GM12878 (cell line): ENCODE results near the gene OR5J2. TPM values are rescaled to one million over a fixed set of nuclear protein-coding genes. Genes with fewer than 3 reads are reported as not detected.

Source experiments
- ATAC-seq: fragments of 200-7000 bp; cut with Tn5 transposase; 3 replicates; pipeline ENCODE4 v1.9.1; 2020; ENCODE audit warnings: mild to moderate bottlenecking, moderate library complexity
- BruUV-seq: library from RNA; stranded (reverse); fragments of 400-500 nt; replicated peaks from 2 replicates; lab custom pipeline; 2021; lab: Mats Ljungman, UMichigan
- CTCF ChIA-PET: fragments of 300-600 bp; sonication (Branson Sonifier 250); formaldehyde crosslinking; extraction: SDS; loops from one replicate; lab custom pipeline; 2021; ENCODE audit warnings: inconsistent platforms; lab: Yijun Ruan, JAX
- POLR2A ChIA-PET: fragments of 350-600 bp; formaldehyde crosslinking; extraction: SDS; loops from one replicate; lab custom pipeline; 2021; ENCODE audit warnings: inconsistent platforms; lab: Charles Lee
- RAD21 ChIA-PET: fragments of 300-600 bp; sonication (Branson Sonifier 250); formaldehyde crosslinking; loops from one replicate; lab custom pipeline; 2023; ENCODE audit warnings: antibody characterized with exemption; ENCODE audit not compliant: unreplicated experiment; lab: Charles Lee
- SMC1A ChIA-PET: fragments of 300-600 bp; sonication (Branson Sonifier 250); formaldehyde crosslinking; loops from one replicate; lab custom pipeline; 2023; ENCODE audit not compliant: unreplicated experiment, uncharacterized antibody; lab: Charles Lee
- DNase-seq: peaks from one replicate; pipeline ENCODE4 v3.0.0-alpha.2; 2011; ENCODE audit warnings: low read depth, low spot score
- FAIRE-seq: peaks from 3 replicates; lab custom pipeline; 2011; peaks lifted over from hg19 to GRCh38; lab: Jason Lieb, UNC
- H2AFZ ChIP-seq: 2 replicates; pipeline ENCODE4 v1.6.0; 2011; ENCODE audit warnings: low read depth, low read length, control low read depth; ENCODE audit not compliant: control insufficient read depth
- H3K27ac ChIP-seq: 2 replicates; pipeline ENCODE4 v1.5.1; 2011; ENCODE audit warnings: control low read depth; ENCODE audit not compliant: control insufficient read depth, insufficient read depth
- H3K27me3 ChIP-seq, 2 experiments: replicated peaks in 1 of 2; 2 replicates each; pipeline versions ENCODE4 v1.6.0 to v1.6.1; 2011; ENCODE audit warnings: low read length in 1 of 2; ENCODE audit not compliant: control insufficient read depth in 2 of 2, insufficient read depth in 2 of 2
- H3K36me3 ChIP-seq, 2 experiments: 2 replicates each; pipeline ENCODE4 v1.5.1; 2011; ENCODE audit warnings: low read length in 1 of 2; ENCODE audit not compliant: control insufficient read depth in 2 of 2, insufficient read depth in 2 of 2
- H3K4me1 ChIP-seq: 2 replicates; pipeline ENCODE4 v1.6.1; 2011; ENCODE audit warnings: mild to moderate bottlenecking, low read length, moderate library complexity, mixed read lengths; ENCODE audit not compliant: control insufficient read depth, insufficient read depth
- H3K4me2 ChIP-seq: 2 replicates; pipeline ENCODE4 v1.6.0; 2011; ENCODE audit warnings: control low read depth; ENCODE audit not compliant: control insufficient read depth, insufficient read depth
- H3K4me3 ChIP-seq: fragments of 200-600 bp; sonication (generic); 2 replicates; pipeline ENCODE4 v1.5.1; 2016
- H3K79me2 ChIP-seq: 2 replicates; pipeline ENCODE4 v1.6.0; 2011; ENCODE audit warnings: low read length; ENCODE audit not compliant: control insufficient read depth, insufficient read depth
- H3K9ac ChIP-seq: 2 replicates; pipeline ENCODE4 v1.8.0; 2011; ENCODE audit warnings: low read length, control low read depth, mixed read lengths; ENCODE audit not compliant: control insufficient read depth, insufficient read depth
- H3K9me3 ChIP-seq: replicated peaks from 3 replicates; pipeline ENCODE4 v1.5.1; 2011; ENCODE audit warnings: mild to moderate bottlenecking, low read length; ENCODE audit not compliant: control insufficient read depth, insufficient read depth
- H4K20me1 ChIP-seq: 2 replicates; pipeline ENCODE4 v1.6.0; 2011; ENCODE audit not compliant: control insufficient read depth, insufficient read depth
- BCL11A ChIP-seq: IDR thresholded peaks from 2 replicates; pipeline ENCODE4 v1.6.1; 2011; ENCODE audit warnings: low read depth, low read length
- BRCA1 ChIP-seq: IDR thresholded peaks from 2 replicates; pipeline ENCODE4 v1.6.1; 2011; ENCODE audit warnings: low read depth, low read length, improper control_type of control experiment
- FOS ChIP-seq: IDR thresholded peaks from 3 replicates; pipeline ENCODE4 v1.6.1; 2011; ENCODE audit warnings: borderline replicate concordance; ENCODE audit not compliant: insufficient read length; ENCODE audit errors: extremely low read depth
- JUNB ChIP-seq: IDR thresholded peaks from 2 replicates; pipeline ENCODE4 v1.6.1; 2016; ENCODE audit warnings: antibody characterized with exemption, mild to moderate bottlenecking
- LARP7 ChIP-seq: fragments of 450-650 bp; IDR thresholded peaks from 2 replicates; pipeline ENCODE4 v1.6.1; 2017; ENCODE audit warnings: mild to moderate bottlenecking
- MYC ChIP-seq: IDR thresholded peaks from 2 replicates; pipeline ENCODE4 v1.6.1; 2011; ENCODE audit warnings: mild to moderate bottlenecking, low read length, moderate library complexity, inconsistent platforms; ENCODE audit not compliant: insufficient read depth, insufficient replicate concordance, insufficient read length, severe bottlenecking
- NFYA ChIP-seq: IDR thresholded peaks from 2 replicates; pipeline ENCODE4 v1.6.1; 2011; ENCODE audit warnings: low read depth, mild to moderate bottlenecking, low read length, improper control_type of control experiment, borderline replicate concordance
- NR2C1 ChIP-seq: fragments of 450-650 bp; IDR thresholded peaks from 2 replicates; pipeline ENCODE4 v1.6.1; 2017; ENCODE audit warnings: antibody characterized with exemption, mild to moderate bottlenecking, moderate library complexity
- NR2F1 ChIP-seq: fragments of 450-650 bp; conservative IDR thresholded peaks from 2 replicates; pipeline ENCODE4 v1.6.1; 2017; ENCODE audit warnings: mild to moderate bottlenecking
- PML ChIP-seq: IDR thresholded peaks from 2 replicates; pipeline ENCODE4 v1.6.1; 2012; ENCODE audit warnings: low read length, inconsistent platforms
- SMAD1 ChIP-seq: fragments of 450-650 bp; IDR thresholded peaks from 2 replicates; pipeline ENCODE4 v1.6.1; 2018; ENCODE audit warnings: mild to moderate bottlenecking, low read depth; ENCODE audit not compliant: partially characterized antibody
- SRF ChIP-seq, 2 experiments: IDR thresholded peaks; 2 replicates each; pipeline ENCODE4 v1.6.1; 2011; ENCODE audit warnings: low read depth in 2 of 2, low read length in 2 of 2, mild to moderate bottlenecking in 1 of 2, moderate library complexity in 1 of 2
- ZBED1 ChIP-seq: IDR thresholded peaks from 2 replicates; pipeline ENCODE4 v1.6.1; 2016; ENCODE audit warnings: borderline replicate concordance
- WGBS: methylation state at CpG from one replicate; pipeline ENCODE4 v1.1.6; 2016; ENCODE audit warnings: low lambda C conversion rate; ENCODE audit not compliant: insufficient replicate concordance, insufficient coverage; ENCODE audit errors: missing lambda C conversion rate; 5-methylcytosine and 5-hydroxymethylcytosine counted together
- in situ Hi-C: fragments of 300-500 bp; cut with MboI; formaldehyde crosslinking; loops from 9 replicates; pipeline ENCODE4 v1.14.3; 2018; ENCODE audit warnings: mixed read lengths
- intact Hi-C: fragments of 100-400 bp; cut with micrococcal nuclease; formaldehyde crosslinking; loops from one replicate; pipeline ENCODE4 v1.14.2; 2022; ENCODE audit not compliant: unreplicated experiment
- polyA plus RNA-seq, 11 experiments: library from polyadenylated mRNA; depleted of rRNA in 4 of 11; unstranded in 6 of 11; stranded (reverse) in 5 of 11; fragments of >200 nt; fragmentation: Nextera tagmentation in 4 of 11; fragmentation: Illumina TruSeq in 1 of 11; extraction: Ambion mirVana in 4 of 11; extraction: Trizol in 1 of 11; gene quantifications; 1 replicate in 1 of 11; 2 replicates in 10 of 11; pipeline versions ENCODE4 v1.2.1 to v1.2.3, GENCODE V29; 2011 to 2016; ENCODE audit warnings: inconsistent platforms in 2 of 11, missing spikeins in 2 of 11, low read depth in 1 of 11
- total RNA-seq, 4 experiments: library from RNA; depleted of rRNA in 3 of 4; stranded (reverse); fragments of >200 nt in 3 of 4; fragmentation: Illumina TruSeq in 1 of 4; extraction: Trizol in 1 of 4; gene quantifications; 2 replicates each; pipeline versions ENCODE4 v1.2.1 to v1.2.3, GENCODE V29; 2013 to 2021
- TF ChIP-seq, protein P1 (sequence below): fragments of 450-650 bp; IDR thresholded peaks from 2 replicates; pipeline ENCODE4 v1.6.1; 2017; ENCODE audit warnings: antibody characterized with exemption, mild to moderate bottlenecking, moderate library complexity
- TF ChIP-seq, protein P2 (sequence below): IDR thresholded peaks from 2 replicates; pipeline ENCODE4 v1.6.1; 2012; ENCODE audit warnings: low read depth, low read length, improper control_type of control experiment
- TF ChIP-seq, protein P3 (sequence below): fragments of 450-650 bp; conservative IDR thresholded peaks from 2 replicates; pipeline ENCODE4 v1.6.1; 2017; ENCODE audit warnings: mild to moderate bottlenecking, moderate library complexity
- TF ChIP-seq, protein P4 (sequence below): IDR thresholded peaks from 2 replicates; pipeline ENCODE4 v1.6.1; 2011; ENCODE audit warnings: borderline replicate concordance, low read depth, mild to moderate bottlenecking, moderate library complexity, low read length; ENCODE audit not compliant: insufficient read depth, poor library complexity, severe bottlenecking
- TF ChIP-seq, protein P5 (sequence below): IDR thresholded peaks from 2 replicates; pipeline ENCODE4 v1.6.1; 2011; ENCODE audit warnings: mild to moderate bottlenecking, low read depth, low read length, moderate library complexity; ENCODE audit not compliant: insufficient replicate concordance

OR5J2 gene
- total and polyA plus RNA-seq, 10 of the 15 experiments (the other 5 are each of a cell fraction or from before 2014, with no cell fraction given) = not detected

DNA sequence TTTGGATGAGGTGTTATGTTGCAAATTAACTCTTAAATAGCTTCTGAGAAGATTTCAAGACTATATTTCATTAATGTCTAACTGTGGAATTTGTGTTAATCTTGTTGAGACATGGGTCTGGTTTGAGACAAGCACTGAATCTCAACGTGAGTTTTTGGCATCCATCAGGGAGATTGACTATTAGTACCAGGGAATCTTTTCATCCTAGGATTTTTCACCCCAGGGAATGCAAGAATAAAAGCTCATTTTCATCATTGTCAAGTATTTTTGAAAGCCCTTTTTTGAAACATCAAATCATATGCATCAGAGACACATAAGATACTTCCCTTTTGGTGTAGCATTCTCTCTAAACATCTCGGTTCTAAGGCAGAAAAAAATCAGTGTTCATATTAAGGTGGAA is 38.1 kb downstream of the OR5J2 start:
- DNase-seq = no peak
- Histone ChIP-seq H3K4me1 (no peaks in the 10 kb centered on the region), H3K36me3 (no peaks in the 10 kb centered on the region), H3K27me3 (no peaks in the 10 kb centered on the region), H4K20me1 (no peaks in the 10 kb centered on the region), H3K79me2 (no peaks in the 10 kb centered on the region), H3K4me3 (no peak overlapping the region), H3K27ac (no peak overlapping the region), H3K9ac (no peak overlapping the region), H2AFZ (no peak overlapping the region), H3K9me3 (no peaks in the 10 kb centered on the region; the same call in 2 of the 3 replicates), H3K4me2 (no peak overlapping the region)
- ChIA-PET RAD21 (no interaction called here), POLR2A (no interaction called here), CTCF (no interaction called here), SMC1A (interaction anchor here (1.6 kb wide), 1 partner anchor 23 kb away, joined by 4 read pairs; no protein-coding TSS in a partner anchor)
- in situ Hi-C loops (no loop called here), intact Hi-C loops (no loop called here)
- BruUV-seq = no TSS peak
- no peak for ATAC-seq
- no peak for FAIRE-seq
- 9% methylated on average over 2 of the region's 2 CpGs for WGBS
- TF ChIP-seq JUNB (no peak), NR2F1 (no peak), NFYA (no peak), LARP7 (no peak), BRCA1 (no peak), FOS (no peak), PML (no peak), BCL11A (no peak), NR2C1 (no peak), SRF (IDR thresholded peaks at IDR 0.05; ENCODE audit: low read depth in 2 of 2, low read length in 2 of 2) (no peak), SMAD1 (no peak), MYC (no peak), ZBED1 (no peak)
- TF ChIP-seq, protein P1, sequence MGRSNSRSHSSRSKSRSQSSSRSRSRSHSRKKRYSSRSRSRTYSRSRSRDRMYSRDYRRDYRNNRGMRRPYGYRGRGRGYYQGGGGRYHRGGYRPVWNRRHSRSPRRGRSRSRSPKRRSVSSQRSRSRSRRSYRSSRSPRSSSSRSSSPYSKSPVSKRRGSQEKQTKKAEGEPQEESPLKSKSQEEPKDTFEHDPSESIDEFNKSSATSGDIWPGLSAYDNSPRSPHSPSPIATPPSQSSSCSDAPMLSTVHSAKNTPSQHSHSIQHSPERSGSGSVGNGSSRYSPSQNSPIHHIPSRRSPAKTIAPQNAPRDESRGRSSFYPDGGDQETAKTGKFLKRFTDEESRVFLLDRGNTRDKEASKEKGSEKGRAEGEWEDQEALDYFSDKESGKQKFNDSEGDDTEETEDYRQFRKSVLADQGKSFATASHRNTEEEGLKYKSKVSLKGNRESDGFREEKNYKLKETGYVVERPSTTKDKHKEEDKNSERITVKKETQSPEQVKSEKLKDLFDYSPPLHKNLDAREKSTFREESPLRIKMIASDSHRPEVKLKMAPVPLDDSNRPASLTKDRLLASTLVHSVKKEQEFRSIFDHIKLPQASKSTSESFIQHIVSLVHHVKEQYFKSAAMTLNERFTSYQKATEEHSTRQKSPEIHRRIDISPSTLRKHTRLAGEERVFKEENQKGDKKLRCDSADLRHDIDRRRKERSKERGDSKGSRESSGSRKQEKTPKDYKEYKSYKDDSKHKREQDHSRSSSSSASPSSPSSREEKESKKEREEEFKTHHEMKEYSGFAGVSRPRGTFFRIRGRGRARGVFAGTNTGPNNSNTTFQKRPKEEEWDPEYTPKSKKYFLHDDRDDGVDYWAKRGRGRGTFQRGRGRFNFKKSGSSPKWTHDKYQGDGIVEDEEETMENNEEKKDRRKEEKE = no peak
- TF ChIP-seq, protein P2, sequence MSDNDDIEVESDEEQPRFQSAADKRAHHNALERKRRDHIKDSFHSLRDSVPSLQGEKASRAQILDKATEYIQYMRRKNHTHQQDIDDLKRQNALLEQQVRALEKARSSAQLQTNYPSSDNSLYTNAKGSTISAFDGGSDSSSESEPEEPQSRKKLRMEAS = no peak
- TF ChIP-seq, protein P3, sequence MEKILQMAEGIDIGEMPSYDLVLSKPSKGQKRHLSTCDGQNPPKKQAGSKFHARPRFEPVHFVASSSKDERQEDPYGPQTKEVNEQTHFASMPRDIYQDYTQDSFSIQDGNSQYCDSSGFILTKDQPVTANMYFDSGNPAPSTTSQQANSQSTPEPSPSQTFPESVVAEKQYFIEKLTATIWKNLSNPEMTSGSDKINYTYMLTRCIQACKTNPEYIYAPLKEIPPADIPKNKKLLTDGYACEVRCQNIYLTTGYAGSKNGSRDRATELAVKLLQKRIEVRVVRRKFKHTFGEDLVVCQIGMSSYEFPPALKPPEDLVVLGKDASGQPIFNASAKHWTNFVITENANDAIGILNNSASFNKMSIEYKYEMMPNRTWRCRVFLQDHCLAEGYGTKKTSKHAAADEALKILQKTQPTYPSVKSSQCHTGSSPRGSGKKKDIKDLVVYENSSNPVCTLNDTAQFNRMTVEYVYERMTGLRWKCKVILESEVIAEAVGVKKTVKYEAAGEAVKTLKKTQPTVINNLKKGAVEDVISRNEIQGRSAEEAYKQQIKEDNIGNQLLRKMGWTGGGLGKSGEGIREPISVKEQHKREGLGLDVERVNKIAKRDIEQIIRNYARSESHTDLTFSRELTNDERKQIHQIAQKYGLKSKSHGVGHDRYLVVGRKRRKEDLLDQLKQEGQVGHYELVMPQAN = no peak
- TF ChIP-seq, protein P4, sequence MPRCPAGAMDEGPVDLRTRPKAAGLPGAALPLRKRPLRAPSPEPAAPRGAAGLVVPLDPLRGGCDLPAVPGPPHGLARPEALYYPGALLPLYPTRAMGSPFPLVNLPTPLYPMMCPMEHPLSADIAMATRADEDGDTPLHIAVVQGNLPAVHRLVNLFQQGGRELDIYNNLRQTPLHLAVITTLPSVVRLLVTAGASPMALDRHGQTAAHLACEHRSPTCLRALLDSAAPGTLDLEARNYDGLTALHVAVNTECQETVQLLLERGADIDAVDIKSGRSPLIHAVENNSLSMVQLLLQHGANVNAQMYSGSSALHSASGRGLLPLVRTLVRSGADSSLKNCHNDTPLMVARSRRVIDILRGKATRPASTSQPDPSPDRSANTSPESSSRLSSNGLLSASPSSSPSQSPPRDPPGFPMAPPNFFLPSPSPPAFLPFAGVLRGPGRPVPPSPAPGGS = no peak
- TF ChIP-seq, protein P5, sequence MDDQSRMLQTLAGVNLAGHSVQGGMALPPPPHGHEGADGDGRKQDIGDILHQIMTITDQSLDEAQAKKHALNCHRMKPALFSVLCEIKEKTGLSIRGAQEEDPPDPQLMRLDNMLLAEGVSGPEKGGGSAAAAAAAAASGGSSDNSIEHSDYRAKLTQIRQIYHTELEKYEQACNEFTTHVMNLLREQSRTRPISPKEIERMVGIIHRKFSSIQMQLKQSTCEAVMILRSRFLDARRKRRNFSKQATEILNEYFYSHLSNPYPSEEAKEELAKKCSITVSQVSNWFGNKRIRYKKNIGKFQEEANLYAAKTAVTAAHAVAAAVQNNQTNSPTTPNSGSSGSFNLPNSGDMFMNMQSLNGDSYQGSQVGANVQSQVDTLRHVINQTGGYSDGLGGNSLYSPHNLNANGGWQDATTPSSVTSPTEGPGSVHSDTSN = no peak
